ENCODE data around the gene RPS27.

DNA sequence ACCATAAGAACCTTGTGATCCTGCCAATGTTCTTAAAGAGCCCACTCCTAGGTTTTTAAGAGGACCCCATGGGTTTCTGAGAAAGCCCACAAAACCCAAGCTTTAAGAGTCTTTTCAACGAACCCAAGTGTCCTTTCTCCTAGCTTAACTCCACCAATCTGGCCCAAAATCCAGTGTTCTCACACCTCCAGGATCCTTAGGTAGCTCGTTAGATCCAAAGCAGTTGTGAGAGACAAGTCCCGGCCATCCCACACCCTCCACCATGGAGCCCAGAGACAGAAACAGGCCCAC, 45.8 kb upstream of the RPS27 start:
- no peak for TF ChIP-seq POLR2A (IDR thresholded peaks at IDR 0.05)
- TF ChIP-seq, protein P1, sequence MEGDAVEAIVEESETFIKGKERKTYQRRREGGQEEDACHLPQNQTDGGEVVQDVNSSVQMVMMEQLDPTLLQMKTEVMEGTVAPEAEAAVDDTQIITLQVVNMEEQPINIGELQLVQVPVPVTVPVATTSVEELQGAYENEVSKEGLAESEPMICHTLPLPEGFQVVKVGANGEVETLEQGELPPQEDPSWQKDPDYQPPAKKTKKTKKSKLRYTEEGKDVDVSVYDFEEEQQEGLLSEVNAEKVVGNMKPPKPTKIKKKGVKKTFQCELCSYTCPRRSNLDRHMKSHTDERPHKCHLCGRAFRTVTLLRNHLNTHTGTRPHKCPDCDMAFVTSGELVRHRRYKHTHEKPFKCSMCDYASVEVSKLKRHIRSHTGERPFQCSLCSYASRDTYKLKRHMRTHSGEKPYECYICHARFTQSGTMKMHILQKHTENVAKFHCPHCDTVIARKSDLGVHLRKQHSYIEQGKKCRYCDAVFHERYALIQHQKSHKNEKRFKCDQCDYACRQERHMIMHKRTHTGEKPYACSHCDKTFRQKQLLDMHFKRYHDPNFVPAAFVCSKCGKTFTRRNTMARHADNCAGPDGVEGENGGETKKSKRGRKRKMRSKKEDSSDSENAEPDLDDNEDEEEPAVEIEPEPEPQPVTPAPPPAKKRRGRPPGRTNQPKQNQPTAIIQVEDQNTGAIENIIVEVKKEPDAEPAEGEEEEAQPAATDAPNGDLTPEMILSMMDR (IDR thresholded peaks at IDR 0.05): no peak
- TF ChIP-seq POLR2AphosphoS5 (IDR thresholded peaks at IDR 0.05): no peak

Measured in prostate gland (tissue), 2 donors.